PFSK-1 (cell line): ENCODE measurements around the gene ERCC5.

Experiments
- FOXP2 ChIP-seq: optimal IDR thresholded peaks from 2 replicates; pipeline ENCODE3; 2011; ENCODE audit warnings: borderline replicate concordance, control low read depth, inconsistent platforms; ENCODE audit not compliant: insufficient read depth; ENCODE audit errors: extremely low read length, extremely low read depth
- POLR2AphosphoS5 ChIP-seq: IDR thresholded peaks from 2 replicates; pipeline ENCODE4 v1.6.1; 2012; ENCODE audit warnings: low read depth, mild to moderate bottlenecking, control low read depth, low read length, moderate library complexity
- REST ChIP-seq, 2 experiments: IDR thresholded peaks; 2 replicates each; pipeline versions ENCODE4 v1.6.1 to v1.8.0; 2011 to 2012; ENCODE audit warnings: low read depth in 2 of 2, low read length in 2 of 2, control low read depth in 1 of 2, inconsistent platforms in 1 of 2, mild to moderate bottlenecking in 1 of 2, moderate library complexity in 1 of 2; ENCODE audit not compliant: insufficient read depth in 1 of 2
- SIN3A ChIP-seq: IDR thresholded peaks from 2 replicates; pipeline ENCODE4 v1.6.1; 2012; ENCODE audit warnings: mild to moderate bottlenecking, low read length, moderate library complexity, borderline replicate concordance; ENCODE audit not compliant: insufficient read depth
- TAF1 ChIP-seq: IDR thresholded peaks from 2 replicates; pipeline ENCODE4 v1.6.1; 2012; ENCODE audit warnings: low read length, control low read depth, borderline replicate concordance; ENCODE audit not compliant: insufficient read depth

The ERCC5 gene

DNA sequence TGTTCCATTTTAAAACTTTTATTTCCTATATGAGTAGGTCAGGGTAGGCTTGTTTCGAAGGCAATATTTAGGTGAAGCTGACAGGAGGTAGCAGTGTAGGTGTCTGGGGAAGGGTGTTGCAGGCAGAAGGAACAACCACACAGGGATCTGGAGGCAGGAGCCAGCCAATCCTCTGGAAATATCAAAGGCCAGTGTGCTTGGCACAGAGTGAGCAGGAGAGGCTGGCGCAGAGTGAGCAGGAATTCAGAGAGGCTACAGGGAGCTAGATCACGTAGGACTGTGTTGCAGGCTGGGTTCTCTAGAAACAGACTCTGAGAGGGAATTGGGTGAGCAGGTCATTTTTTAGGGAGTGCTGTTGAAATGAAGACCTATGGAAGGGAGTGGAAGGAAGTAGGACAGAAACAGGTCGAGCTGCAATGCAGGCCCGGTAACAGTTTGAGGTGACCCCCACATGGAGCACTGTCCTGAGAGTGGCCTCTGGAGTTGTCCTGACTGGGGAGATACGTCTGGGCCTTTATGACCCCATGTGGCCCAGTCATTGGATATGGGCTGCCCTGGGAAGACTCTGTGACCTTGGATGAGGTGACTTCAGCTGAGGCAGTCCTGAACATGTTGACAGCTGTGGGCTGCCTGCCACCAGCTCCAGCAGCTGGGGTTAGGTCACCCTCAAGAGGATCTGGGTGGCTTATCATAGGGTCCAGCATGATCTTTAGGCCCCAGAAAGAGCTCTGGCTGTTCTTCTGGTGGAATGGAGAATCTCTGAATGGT, 51.7 kb downstream of the ERCC5 start:
- TF ChIP-seq TAF1 (no peak), REST (IDR thresholded peaks at IDR 0.05; ENCODE audit: insufficient read depth in 1 of 2, low read depth in 2 of 2, low read length in 2 of 2) (no peak), FOXP2 (no peak)

DNA sequence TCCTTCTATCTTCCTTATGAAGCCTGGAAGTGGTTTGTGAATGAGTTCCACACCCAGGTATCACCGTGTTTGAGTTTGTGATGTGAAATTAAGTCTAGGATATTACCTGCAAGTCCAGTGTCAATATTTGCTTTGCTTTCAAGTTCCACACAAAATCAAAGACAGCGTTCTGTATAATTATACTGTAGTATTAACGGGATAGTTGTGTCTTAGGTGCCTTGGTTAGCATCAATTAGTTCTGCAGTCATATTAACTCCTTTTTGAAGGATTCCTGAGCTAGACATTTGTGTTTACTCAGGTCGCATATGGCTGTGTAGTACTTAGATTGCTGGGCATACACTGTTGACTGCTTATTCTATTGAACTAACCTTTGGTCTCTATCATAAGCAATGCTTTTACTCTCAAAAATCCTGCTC, 54.4 kb downstream of the ERCC5 start:
- no peak for TF ChIP-seq FOXP2
- no peak for TF ChIP-seq TAF1
- TF ChIP-seq SIN3A = no peak
- no peak for TF ChIP-seq REST (IDR thresholded peaks at IDR 0.05; ENCODE audit: insufficient read depth in 1 of 2, low read depth in 2 of 2, low read length in 2 of 2)
- no peak for TF ChIP-seq POLR2AphosphoS5

DNA sequence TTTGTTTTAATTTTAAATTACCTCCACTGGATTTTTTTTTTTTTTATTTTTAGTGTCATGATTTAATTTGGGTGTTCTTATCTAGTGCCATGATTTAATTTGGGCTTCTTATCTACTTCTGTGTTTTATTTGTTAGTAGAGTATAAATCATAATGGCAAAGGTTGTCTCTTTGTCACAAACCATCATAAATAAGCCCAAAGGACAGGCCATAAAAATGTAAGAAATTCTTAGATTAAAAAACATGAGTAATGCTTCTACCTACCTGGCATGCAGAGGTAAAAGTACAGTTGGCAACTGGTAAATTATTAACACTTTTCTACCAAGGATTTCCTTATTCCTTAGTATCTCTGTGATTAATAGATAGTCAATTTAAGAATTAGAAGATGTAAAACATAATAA, 55.2 kb downstream of the ERCC5 start:
- no peak for TF ChIP-seq REST (IDR thresholded peaks at IDR 0.05; ENCODE audit: insufficient read depth in 1 of 2, low read depth in 2 of 2, low read length in 2 of 2)
- TF ChIP-seq SIN3A = no peak
- no peak for TF ChIP-seq POLR2AphosphoS5
- TF ChIP-seq FOXP2 = no peak
- TF ChIP-seq TAF1 = no peak

DNA sequence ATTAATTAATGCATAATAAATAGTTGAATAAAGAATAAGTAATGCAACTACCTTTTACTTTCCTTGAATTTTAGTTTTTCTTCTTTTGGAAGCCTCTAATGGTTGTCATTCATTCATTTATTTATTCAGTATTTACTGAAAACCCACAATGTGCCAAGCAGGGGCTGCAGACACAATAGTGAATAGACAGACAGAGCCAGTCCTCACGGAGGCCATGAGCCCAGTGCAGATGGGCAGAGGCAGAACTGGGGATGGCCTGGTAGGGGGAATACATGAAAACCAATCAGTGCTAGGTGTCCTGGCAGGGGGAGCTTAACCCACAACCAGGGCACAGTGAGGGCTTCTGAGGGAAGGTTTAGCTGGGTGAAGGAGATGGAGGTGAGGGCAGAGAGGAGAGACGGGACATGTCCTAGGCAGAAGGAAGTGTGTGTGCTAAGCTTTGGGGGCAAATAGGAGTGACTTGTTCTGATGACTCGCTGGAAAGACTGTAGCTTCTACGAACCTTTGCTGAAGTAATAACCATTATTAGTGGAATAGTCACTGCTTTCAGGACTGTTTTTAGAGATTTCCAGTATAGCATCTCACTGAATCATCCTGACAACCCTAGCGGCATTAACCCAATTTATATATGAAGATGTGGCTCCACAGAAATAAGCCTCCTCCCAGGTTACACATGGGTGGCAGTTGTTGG, 55.9 kb downstream of the ERCC5 start:
- TF ChIP-seq FOXP2 (no peak), SIN3A (no peak), POLR2AphosphoS5 (no peak), REST (IDR thresholded peaks at IDR 0.05; ENCODE audit: insufficient read depth in 1 of 2, low read depth in 2 of 2, low read length in 2 of 2) (no peak), TAF1 (no peak)
